Dermis blood vessel endothelial cell (primary cell): ENCODE results near the gene CPLANE1. TPM values are rescaled to one million over a fixed set of nuclear protein-coding genes. Genes with fewer than 3 reads are reported as not detected.
"Not testable (repeated sequence)": the region's sequence is repeated elsewhere in the genome, so short reads cannot be mapped to it uniquely, and the experiment has no call there.

Source experiments
- DNase-seq: peaks from one replicate; pipeline ENCODE4 v3.0.0; 2010
- total RNA-seq: library from RNA; depleted of rRNA; stranded (reverse); fragments of >200 nt; gene quantifications from 2 replicates; pipeline ENCODE4 v1.2.3, GENCODE V29; 2014

CPLANE1 gene
- total RNA-seq, 1 donor from 2014 or later: 19.7 TPM

DNA sequence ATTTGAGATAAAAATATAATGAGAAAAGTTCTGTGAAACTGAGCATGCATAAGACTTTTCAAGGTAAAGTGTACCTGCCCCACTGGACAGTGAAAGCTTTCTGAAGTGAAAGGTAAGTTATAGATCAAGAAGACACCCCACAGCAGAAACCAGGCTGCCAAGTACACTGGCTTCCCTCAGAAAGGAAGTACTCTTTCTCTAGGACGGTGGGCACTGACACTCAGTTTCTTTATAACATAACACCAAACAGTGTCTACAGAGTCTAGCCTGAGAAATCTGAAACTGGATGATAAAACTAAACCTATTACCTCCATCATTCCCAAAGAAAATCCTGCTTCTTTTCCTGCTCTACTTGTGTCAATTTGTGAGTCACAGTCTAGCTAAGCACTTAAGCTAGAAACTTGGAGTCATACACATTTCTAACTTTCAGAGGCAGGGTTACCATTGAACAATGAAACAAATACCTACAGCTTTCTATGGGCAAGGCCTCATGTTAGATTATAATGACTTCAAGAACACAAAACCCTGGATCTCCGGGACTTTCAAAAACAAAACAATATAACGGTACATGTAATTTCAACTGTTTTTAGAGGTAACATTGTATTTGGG, 136.7 kb downstream of the CPLANE1 start:
- DNase-seq: no peak

DNA sequence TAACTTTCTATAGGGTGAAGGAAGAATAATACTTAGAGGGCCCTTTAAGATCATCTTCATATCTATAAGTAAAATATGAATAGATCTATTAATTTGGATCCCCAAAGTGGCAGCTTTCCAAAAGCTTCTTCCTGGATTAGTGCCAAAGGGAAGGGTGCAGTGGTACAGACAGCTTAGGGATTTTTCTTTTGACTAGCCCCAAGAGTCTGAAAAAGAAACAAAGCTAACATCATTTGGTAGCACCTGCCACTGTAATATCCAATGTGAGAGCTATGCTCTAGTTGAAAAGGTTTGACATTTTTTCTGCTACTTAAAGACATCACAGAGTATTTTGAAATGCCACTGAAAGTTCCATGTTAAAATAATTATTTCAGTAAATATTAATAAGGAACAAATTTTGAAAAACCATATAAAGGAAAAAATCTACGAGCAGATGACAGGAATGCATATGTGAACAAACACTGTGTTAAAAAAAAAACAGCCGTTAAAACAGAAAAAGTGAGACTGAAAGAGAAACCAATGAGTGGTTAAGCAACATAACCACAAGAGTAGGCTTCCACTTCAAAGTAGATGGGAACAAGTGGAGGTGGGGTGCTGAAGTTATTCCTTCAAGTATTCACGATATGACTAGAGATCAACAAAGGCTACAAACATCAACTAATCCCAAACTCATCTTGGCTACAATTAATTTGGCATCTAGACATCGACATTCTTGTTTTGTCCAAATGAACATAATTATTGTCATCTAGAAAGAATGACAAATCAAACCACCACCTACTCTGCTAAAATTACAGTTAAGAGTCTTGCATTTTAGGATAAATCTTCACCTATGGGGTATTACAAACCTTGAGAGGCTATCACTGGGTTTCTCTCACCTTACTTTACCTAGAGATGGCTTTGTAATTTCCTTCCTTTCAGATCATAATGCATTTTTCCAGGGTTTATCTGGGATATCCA, 137.5 kb downstream of the CPLANE1 start:
- no peak for DNase-seq

DNA sequence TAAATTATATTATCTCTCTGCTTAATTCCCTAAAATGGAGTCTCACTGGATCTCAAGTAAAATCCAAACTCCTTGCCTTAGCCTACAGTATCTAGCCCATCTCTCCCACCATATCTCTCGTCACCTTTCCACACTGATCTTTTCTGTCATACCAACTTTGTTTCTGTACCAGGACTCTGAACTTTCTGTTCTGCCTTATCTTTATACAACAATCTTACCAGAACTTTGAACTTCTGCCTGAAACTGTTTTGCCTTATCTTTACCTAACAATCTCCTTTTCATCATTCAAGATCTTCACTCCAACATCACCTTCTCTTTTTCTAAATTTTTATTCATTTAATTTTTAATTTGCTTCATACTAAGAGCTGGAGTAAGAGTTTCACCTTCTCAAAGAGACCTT, 139.0 kb downstream of the CPLANE1 start:
- DNase-seq: no peak

DNA sequence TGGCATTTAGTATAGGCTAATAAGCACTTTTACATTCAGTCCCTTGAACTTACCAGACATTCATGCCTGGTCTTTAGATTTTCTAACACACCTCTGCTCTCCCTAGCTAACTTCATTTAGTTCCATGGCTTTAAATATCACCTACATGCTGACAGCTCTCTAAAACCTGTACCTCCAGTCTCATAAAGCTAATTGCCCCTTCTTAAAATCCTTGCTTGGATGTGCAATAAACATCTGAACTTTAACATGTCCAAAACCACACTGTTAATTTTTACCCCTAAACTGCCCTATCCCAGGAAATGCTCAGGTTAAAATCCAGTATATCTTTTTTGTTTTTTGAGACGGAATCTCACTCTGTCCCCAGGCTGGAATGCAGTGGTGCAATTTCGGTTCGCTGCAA, 139.8 kb downstream of the CPLANE1 start:
- DNase-seq: no peak

DNA sequence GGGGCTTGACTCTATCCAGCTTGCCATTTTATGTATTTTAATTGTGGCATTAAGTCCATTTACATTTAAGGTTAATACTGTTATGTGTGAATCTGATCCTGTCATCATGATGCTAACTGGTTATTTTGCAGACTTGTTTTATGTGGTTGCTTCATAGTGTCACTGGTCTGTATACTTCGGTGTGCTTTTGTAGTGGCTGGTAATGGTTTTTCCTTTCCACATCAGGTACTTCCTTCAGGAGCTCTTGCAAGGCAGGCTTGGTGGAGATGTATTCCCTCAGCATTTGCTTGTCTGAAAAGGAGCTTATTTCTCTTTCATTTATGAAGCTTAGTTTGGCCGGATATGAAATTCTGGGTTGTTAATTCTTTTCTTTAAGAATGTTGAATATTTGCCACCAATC, 145.9 kb downstream of the CPLANE1 start:
- no peak for DNase-seq

DNA sequence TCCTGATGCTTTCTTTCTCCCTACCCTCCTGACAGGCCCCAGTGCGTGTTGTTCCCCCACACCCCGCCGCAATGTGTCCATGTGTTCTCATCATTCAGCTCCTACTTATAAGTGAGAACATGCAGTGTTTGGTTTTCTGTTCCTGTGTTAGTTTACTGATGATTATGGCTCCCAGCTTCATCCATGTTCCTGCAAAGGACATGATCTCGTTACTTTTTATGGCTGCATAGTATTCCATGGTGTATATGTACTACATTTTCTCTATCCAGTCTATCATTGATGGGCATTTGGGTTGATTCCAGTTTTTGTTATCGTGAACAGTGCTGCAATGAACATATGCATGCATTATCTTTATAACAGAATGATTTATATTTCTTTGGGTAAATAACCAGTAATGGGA, 149.9 kb downstream of the CPLANE1 start:
- not testable (repeated sequence) for DNase-seq

DNA sequence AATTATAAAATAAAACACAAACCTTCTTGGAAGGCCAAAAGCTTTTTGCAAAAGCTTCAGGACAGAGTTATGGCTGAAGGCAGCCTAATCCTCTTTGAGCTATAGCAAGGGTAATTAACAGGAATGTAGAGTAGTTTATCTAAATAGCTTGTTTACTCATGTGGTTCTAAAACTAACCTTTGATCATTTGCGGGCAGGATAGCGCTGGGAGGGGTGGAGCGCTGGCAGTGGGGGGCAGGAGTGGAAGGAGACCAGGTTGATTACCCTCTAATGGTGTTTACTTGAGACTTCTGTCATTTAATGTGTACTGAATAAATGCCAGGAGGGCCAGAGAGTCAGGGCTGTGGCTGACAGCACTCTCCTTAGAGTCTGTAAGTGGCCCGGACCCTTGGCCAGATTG, 155.4 kb downstream of the CPLANE1 start:
- not testable (repeated sequence) for DNase-seq

DNA sequence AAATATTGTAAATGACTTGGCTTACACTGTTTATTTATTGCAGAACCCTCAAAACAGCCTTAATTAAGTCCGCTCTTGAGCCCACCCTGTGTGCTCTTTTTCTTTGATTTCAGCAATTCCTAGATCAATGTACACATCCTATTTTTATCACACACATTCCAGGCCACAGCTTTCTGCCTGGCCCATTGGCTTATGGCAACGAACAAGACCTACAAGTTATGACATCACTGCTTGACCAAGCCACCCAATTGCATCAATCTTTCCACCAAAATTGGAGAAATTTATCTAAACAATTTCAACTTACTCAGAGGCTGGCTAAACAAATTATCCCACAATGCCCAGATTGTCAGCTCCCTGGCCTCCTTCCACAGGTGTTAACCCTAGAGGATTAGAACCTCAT, 158.4 kb downstream of the CPLANE1 start:
- DNase-seq: no peak

DNA sequence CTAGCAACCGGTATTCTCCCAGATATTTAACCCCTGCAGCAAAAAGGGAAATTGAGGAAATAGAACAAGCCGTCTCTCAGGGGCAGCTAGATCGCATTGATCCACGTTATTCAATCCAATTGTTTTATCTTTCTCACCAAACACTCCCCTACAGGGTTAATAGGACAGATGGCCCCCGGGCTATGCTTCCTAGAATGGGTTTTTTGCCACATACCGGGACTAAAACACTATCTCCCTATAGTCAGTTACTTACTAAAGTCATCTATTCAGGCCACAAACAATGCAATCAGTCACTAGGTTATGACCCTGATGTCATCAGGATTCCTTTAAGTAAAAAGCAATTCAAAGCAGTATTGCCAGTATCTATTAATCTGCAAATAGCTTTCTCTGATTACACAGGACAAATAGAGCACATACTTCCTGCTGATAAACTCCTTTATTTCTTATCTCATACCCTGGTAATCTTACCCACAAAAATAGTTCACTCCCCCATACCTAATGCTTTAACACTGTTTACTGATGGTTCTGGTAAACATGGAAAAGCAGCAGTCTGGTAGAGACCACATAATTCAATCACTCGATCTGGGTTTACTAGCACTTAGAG, 159.0 kb downstream of the CPLANE1 start:
- peak; percentile 40 for DNase-seq

DNA sequence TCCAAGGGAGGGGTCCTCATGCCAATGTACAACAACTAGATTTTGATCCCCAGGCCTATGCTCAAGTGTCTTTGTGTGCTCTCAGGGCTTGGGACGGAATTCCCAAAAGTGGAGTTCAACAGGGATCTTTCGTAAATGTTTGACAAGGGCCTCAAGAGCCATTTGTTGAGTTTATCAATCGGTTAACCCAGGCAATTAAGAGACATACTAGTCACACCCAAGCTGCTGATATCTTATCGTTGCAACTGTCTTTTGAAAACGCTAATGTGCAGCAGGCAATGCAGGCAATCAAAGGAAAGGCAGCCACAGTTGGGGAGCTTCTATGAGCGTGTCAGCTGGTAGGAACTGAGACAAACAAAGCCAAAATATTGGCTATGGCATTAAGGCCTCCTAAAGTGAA, 161.2 kb downstream of the CPLANE1 start:
- no peak for DNase-seq

DNA sequence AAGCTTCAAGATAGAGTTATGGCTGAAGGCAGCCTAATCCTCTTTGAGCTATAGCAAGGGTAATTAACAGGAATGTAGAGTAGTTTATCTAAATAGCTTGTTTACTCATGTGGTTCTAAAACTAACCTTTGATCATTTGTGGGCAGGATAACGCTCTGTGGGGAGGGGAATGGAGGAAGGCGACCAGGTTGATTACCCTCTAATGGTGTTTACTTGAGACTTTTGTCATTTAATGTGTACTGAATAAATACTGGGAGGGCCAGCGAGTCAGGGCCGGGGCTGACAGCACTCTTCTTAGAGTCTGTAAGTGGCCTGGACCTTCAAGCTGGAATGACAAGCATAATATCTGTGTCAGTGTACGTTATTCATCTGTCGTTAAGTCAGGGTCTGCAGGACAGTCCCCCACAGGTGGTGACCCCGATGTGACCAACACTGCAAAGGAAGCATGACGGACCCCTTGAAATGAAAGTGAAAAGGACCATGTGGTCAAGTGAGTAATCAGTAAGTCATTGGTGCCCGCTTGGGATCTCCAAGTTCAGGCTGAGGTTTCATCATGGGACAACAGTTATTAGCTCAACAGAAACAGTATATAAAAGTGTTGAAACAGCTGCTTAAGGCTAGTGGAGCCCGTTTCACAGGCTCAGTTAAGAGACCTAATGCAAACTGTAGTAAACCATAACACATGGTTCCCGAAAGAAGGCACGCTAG, 162.6 kb downstream of the CPLANE1 start:
- no peak for DNase-seq

DNA sequence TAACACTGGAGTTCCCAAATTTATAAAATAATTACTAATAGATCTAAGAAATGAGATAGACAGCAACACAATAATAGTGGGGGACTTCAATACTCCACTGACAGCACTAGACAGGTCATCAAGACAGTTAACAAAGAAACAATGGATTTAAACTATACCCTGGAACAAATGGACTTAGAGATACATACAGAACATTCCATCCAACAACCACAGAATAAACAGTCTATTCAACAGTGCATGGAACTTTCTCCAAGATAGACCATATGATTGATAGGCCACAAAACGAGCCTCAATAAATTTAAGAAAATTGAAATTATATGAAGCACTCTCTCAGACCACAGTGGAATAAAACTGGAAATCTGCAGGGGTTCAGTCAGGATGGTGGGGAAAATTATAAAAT, 163.2 kb downstream of the CPLANE1 start:
- not testable (repeated sequence) for DNase-seq

DNA sequence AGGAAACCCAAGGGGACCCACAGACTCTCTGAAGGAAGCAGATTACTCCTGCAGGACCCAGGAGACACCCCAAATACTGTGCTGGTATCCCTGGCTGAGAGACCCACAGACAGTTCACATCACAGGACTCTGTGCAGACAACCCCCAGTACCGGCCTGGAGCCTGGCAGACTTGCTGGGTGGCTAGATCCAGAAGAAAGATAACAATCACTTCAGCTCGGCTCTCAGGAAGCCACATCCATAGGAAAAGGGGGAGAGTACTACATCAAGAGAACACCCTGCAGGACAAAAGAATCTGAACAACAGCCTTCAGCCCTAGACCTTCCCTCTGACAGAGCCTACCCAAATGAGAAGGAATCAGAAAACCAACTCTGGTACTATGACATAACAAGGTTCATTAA, 166.2 kb downstream of the CPLANE1 start:
- DNase-seq: peak; percentile 30

DNA sequence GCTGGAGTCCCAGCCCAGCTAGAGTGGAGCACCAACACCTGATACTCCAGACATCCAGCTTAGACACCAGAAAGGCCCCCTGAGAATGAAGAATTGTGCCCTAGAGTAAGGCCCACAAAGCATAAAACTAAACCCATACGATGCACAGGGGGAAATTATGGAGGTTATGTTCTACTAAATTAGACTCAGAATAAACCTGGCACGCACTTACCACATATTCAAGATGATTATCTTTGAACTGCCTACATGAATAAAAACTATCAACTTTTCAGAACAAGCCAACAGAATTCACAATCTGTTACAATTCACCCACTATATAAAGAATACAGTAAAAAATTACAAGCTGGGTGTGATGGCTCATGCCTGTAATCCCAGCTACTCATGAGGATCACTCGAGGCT, 168.5 kb downstream of the CPLANE1 start:
- DNase-seq: no peak

DNA sequence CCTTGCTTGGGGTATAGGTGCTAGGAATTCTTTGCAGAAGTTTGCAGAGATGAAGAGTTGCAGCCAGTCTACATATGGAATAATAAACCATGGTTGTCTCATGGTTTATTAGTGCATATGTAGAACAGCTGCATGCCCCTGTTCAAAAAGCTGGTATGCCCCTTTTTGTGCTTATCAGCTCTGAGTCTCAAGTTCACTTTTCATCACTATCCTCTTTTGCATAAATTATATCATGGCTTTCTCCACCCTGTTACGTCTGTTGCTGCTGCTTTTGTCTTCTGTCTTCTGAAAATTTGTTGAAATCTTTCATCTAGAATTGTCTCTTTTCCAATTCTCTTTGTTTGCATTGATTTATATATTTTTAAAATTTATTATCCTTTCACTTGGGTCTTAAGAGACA, 172.0 kb downstream of the CPLANE1 start:
- DNase-seq: no peak

DNA sequence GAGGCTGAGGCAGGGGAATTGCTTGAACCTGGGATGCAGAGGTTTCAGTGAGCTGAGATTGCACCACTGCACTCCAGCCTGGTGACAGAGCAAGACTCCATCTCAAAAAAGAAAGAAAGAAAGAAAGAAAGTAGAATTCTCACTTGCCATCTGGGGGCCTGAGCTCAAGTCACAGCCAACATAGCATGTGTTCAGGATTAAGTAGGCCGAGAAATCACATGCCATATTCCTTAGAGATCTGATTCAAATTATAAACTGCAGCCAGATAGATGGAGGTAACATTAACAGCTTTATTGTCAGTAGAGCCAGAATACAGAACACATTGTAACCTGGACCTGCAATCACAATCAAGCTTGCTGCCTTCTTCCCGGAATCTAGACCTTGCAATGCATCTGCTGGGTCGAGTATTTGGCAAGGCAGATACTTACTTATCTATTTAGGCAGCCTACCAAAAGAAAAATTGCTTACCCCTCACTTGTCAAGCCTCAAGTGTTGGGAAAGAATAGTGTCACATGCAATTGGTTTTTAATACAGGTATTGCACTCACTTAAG, 173.7 kb downstream of the CPLANE1 start:
- no peak for DNase-seq

DNA sequence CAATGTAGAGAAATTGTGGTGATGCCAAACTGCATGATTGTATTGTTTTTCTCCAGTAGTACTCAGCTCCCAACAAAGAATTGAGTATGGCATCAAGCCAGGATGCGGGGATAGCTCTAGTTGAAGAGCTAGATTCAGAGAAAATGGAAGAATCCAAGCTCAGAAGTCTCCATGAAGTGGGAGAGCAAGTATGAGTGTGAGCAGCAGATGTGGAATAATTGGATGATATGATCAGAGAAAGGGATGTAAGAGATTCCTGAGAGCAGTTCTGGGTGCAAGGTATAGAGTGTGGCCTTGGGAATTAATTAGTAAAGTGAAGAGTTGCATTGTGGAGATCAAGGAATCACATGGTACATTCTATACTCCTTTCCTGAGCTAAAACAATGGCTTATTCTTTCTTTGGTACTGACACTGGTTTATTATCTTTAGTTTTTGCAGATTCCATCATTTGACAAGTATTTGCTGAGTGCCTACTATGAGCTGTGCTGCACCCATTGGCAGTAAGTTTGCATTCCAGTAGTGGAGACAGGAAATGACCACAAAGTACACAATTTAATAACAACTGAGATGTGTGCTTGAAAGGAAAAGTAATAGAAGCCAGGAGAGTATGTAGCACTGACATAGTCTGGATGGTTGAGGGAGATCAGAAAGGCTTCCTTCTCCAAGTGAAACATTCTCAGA, 177.1 kb downstream of the CPLANE1 start:
- peak; percentile 81 for DNase-seq

DNA sequence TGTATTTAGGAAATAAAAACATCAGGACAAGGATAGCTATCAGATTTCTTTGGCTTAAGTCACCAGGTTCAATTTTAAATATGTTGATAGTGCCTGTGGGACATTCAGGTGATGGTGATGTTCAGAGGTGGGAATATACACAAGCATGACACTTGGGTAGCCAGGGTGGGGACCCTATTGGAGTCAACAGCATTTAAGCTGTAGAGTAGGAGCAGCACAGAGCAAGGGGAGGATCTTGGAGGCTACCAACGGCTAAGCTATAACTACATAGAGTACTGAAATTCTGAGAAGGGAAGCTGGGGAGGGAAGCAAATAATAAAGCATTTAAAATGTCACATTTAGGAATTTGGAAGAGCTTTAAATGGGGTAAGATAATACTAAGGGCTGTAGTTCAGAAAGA, 177.7 kb downstream of the CPLANE1 start:
- DNase-seq: no peak

DNA sequence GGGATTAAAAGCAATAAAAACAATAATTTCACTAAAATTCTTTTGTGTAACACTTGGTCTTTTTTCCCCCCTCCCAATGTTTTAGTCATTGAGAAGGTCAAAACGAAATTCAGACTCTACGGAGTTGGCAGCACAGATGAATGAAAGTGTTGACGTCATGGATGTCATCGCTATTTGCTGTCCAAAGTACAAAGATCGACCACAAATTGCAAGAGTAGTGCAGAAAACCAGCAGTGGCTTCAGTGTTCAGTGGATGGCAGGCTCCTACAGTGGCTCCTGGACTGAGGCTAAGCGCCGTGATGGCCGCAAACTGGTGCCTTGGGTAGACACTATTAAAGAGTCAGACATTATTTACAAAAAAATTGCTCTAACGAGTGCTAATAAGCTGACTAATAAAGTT, 184.7 kb downstream of the CPLANE1 start:
- DNase-seq: no peak

DNA sequence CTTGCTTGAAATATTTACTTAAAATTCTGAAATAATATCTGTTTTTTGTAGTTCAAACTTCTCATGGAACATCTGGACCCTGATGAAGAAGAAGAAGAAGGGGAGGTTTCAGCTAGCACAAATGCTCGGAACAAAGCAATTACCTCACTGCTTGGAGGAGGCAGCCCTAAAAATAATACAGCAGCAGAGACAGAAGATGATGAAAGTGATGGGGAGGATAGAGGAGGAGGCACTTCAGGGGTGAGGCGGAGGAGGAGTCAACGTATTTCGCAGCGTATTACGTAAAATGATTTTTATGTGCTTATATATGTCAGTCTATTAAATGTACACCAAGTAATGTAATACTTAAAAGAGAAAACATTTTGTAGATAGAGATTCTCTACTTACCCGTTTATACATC, 185.4 kb downstream of the CPLANE1 start:
- no peak for DNase-seq

DNA sequence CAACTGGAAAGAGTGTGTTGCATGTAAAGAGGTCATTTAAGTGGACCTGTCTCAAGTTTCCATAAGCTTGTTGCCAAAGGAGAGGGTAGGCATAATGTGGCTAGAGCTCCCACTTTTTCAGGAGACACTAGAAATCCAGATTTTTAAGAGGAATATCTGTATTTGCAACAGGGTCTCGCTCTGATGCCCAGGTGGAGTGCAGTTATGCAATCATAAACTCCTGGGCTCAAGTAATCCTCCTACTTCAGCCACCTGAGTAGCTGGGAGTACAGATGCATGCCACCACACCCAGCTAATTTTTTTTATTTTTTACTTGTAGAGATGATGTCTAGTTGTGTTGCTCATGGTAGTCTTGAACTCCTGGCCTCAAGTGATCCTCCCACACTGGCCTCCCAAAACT, 189.1 kb downstream of the CPLANE1 start:
- no peak for DNase-seq

DNA sequence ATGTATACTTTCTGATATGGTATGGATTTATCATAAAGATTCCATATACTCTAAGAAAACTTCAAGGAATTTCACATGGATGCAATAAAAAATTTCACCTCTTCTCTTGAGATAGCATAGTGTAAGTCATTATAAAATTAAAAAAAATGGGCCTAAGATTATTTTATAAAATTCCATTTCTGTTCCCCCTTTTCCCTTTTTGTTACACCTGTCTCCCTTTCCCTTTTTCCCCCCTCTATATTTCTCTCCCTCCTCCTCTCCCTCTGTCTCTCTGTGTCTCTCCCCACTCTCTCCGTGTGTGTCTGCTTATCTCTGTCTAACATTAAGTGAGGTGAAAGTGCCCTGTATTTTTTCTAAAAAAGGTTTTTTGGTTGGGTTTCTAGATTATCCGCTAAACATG, 192.4 kb downstream of the CPLANE1 start:
- no peak for DNase-seq
